Mesothelial cell of epicardium (in vitro differentiated cells): ENCODE measurements around the gene NSUN6. TPM values are rescaled to one million over a fixed set of nuclear protein-coding genes. Genes with fewer than 3 reads are reported as not detected.

Source experiments
- DNase-seq, 2 experiments: peaks; one replicate each; pipeline ENCODE4 v3.0.0; 2021; ENCODE audit warnings: low spot score in 2 of 2; ENCODE audit not compliant: unreplicated experiment in 2 of 2
- H3K27ac Mint-ChIP-seq: 2 replicates; pipeline ENCODE4 v1.8.0; 2021; ENCODE audit warnings: mixed read lengths
- H3K27me3 Mint-ChIP-seq: 2 replicates; pipeline ENCODE4 v1.8.0; 2021; ENCODE audit warnings: low read depth, mixed read lengths
- H3K36me3 Mint-ChIP-seq: 2 replicates; pipeline ENCODE4 v1.8.0; 2021; ENCODE audit warnings: mixed read lengths
- H3K4me1 Mint-ChIP-seq: 2 replicates; pipeline ENCODE4 v1.8.0; 2021; ENCODE audit warnings: mixed read lengths
- H3K4me3 Mint-ChIP-seq: 2 replicates; pipeline ENCODE4 v1.8.0; 2021; ENCODE audit warnings: mild to moderate bottlenecking, moderate library complexity, mixed read lengths
- H3K9me3 Mint-ChIP-seq: 2 replicates; pipeline ENCODE4 v1.8.0; 2021; ENCODE audit warnings: mixed read lengths
- total RNA-seq: library from RNA; stranded (reverse); gene quantifications from 3 replicates; pipeline ENCODE4 v1.2.1, GENCODE V29; 2021
- TF ChIP-seq, protein P1 (sequence below): fragments of 200-600 bp; sonication (generic); IDR thresholded peaks from one replicate; pipeline ENCODE4 v1.5.0; 2021; ENCODE audit warnings: antibody characterized with exemption; ENCODE audit not compliant: unreplicated experiment

The NSUN6 gene
- total RNA-seq, 1 donor from 2014 or later = 22.2 TPM

DNA sequence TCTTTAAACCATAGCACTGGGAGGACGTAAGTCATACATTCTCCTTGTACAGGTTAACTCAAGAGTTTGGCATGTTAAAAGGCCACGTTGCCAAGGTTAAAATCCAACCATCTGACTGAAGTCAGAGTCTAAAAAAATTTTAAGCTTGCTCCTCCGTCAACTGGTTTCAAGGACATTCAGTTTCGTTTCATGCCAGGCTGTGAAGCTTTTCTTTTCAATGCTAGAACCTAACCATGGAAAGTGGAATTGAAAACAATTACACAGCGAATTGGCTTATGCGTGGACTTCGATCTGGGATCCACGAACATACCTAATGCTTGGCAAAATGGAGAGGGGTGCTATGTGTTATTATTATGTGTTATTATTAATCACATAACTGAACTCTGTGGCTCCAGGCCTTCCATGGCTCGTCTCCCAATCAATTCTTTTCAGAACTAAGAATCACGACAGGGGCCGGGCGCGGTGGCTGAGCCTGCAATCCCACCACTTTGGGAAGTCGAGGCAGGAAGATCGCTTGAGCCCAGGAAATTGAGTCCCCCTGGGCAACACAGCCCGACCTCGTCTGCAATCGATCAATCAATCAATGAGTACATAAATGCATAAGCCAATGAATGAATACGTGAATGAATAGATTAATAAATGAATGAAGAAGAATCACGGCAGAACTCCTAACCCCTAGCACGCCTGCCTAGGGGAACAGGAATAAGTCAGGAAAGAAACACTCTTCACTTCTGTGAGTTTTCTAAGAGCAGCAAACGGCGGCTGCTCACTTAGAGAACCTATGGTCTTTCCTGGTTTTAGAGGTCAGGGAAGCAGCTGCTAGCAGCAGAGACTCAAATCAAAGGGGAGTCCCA, 7.1 kb upstream of the NSUN6 start:
- Mint-ChIP-seq H3K27ac (peak overlapping the region; percentile 100), H3K9me3 (no peaks in the 10 kb centered on the region), H3K4me1 (peaks cover 30% of the 10 kb centered on the region), H3K27me3 (no peaks in the 10 kb centered on the region), H3K4me3 (peak overlapping the region; percentile 96), H3K36me3 (no peaks in the 10 kb centered on the region)
- no peak for DNase-seq
- TF ChIP-seq, protein P1, sequence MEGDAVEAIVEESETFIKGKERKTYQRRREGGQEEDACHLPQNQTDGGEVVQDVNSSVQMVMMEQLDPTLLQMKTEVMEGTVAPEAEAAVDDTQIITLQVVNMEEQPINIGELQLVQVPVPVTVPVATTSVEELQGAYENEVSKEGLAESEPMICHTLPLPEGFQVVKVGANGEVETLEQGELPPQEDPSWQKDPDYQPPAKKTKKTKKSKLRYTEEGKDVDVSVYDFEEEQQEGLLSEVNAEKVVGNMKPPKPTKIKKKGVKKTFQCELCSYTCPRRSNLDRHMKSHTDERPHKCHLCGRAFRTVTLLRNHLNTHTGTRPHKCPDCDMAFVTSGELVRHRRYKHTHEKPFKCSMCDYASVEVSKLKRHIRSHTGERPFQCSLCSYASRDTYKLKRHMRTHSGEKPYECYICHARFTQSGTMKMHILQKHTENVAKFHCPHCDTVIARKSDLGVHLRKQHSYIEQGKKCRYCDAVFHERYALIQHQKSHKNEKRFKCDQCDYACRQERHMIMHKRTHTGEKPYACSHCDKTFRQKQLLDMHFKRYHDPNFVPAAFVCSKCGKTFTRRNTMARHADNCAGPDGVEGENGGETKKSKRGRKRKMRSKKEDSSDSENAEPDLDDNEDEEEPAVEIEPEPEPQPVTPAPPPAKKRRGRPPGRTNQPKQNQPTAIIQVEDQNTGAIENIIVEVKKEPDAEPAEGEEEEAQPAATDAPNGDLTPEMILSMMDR = no peak

DNA sequence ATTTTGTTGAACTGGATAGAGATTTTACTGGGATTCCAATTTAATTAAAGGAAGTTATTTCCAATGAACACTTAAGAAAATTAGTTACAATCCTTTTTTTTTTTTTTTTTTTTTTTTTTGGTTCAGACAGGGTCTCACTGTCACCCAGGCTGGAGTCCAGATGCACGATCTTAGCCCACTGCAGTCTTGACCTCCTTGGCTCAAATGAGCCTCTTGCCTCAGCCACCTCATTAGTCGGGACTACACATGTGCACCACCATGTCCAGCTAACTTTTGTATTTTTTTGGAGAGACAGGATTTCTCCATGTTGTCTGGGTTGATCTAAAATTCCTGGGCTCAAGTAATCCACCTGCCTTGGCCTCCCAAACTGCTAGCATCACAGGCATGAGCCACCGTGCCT, 5.3 kb upstream of the NSUN6 start:
- Mint-ChIP-seq H3K36me3 (no peaks in the 10 kb centered on the region), H3K27ac (peak overlapping the region; percentile 56), H3K27me3 (no peaks in the 10 kb centered on the region)

DNA sequence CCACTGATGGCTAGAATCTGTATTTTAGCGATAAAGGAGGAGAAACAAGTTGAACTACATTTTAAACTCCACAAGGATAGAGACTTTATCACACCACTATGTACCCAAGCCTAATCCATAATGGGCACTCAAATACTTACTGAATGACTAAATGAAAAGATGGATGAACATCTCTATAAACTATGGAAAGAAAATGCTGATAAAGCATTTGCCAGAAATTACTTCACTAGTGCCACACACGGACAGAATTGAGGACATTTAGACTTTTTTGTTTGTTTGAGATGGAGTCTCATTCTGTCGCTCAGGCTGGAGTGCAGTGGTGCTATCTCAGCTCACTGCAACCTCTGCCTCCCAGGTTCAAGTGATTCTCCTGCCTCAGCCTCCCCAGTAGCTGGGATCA, 1.7 kb upstream of the NSUN6 start:
- TF ChIP-seq, protein P1 = no peak
- H3K9me3 Mint-ChIP-seq = no peaks in the 10 kb centered on the region

More for the DNA sequence above, 5.3 kb upstream of the NSUN6 start:
- H3K9me3 Mint-ChIP-seq = no peaks in the 10 kb centered on the region
- no peak overlapping the region for H3K4me3 Mint-ChIP-seq
- no peak for DNase-seq
- peaks cover 28% of the 10 kb centered on the region for H3K4me1 Mint-ChIP-seq
- TF ChIP-seq, protein P1 = no peak

DNA sequence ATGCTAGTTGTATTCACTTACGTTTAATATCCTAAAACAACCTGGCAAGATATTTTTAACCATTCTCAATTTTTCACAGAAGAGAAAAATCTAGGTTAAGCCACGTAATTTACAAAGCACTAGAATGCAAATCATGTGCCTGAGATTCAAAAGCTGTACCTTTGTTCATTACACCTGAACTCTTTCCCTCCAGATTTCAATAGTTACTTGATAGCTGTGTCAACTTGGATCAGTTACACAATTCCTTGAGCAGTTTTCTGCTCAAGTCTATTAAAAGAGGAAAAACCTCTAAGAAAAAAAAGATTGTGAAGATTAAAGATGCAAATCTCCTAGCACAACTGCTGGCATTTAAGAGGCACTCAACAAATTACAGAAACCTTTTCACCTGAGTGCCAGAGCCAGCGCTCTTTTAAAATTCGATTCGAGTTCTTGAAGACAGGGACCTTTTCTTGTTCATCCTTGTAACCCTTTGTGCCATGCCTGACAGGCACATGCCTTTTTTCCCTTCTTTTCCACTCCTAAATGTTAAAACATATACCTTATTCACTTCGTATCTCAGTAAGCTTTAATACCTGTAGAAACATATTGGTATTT, 886 bp downstream of the NSUN6 start:
- Mint-ChIP-seq H3K4me1 (peaks cover 35% of the 10 kb centered on the region), H3K4me3 (peak overlapping the region; percentile 94)

More for the DNA sequence above, 1.7 kb upstream of the NSUN6 start:
- H3K36me3 Mint-ChIP-seq = no peaks in the 10 kb centered on the region
- no peak for DNase-seq
- peak overlapping the region; percentile 94 for H3K4me3 Mint-ChIP-seq
- peak overlapping the region; percentile 95 for H3K27ac Mint-ChIP-seq
- peaks cover 35% of the 10 kb centered on the region for H3K4me1 Mint-ChIP-seq
- H3K27me3 Mint-ChIP-seq = no peaks in the 10 kb centered on the region

DNA sequence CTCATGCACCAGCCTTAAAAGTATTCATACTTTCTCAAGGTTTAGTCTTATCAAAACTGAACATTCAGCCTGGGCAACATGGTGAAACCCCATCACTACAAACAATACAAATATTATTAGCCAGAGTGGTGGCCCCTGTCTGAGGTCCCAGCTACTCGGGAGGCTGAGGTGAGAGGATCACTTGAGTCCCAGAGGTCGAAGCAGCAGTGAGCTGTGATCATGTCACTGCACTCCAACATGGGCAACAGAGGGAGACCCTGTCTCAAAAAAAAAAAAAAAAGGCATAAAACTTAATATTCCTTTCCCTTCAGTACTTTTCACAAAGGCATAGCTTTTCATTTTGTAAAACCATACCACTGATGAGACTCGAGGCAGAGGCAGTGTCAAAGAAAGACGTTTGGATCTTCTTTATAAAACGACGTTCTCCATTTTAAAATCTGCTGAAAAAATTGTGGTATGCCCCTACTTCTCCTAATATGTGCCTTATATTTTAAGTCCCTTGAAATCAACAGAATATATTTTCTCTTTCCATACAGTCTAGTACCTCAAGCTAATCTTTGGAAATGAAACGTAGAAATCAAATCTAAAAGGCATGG, 1.9 kb downstream of the NSUN6 start:
- Mint-ChIP-seq H3K27me3 (no peaks in the 10 kb centered on the region), H3K9me3 (no peaks in the 10 kb centered on the region), H3K27ac (peak overlapping the region; percentile 47), H3K36me3 (peaks cover 3% of the 10 kb centered on the region), H3K4me3 (peak overlapping the region; percentile 94), H3K4me1 (peaks cover 35% of the 10 kb centered on the region)
- no peak for DNase-seq
- TF ChIP-seq, protein P1 = no peak

More for the DNA sequence above, 886 bp downstream of the NSUN6 start:
- Mint-ChIP-seq H3K27ac (peak overlapping the region; percentile 95), H3K36me3 (peaks cover 1% of the 10 kb centered on the region), H3K9me3 (no peaks in the 10 kb centered on the region), H3K27me3 (no peaks in the 10 kb centered on the region)
- TF ChIP-seq, protein P1 = no peak
- no peak for DNase-seq
